NB4 (cell line): ENCODE data around the gene NOS2.
"Not testable (repeated sequence)": the region's sequence is repeated elsewhere in the genome, so short reads cannot be mapped to it uniquely, and the experiment has no call there.

Source experiments
- DNase-seq: peaks from one replicate; pipeline ENCODE4 v3.0.0; 2010; ENCODE audit warnings: low read depth
- H3K4me3 ChIP-seq: one replicate; pipeline ENCODE4 v1.5.1; 2011; ENCODE audit warnings: mild to moderate bottlenecking, low read depth, low read length, moderate library complexity
- CTCF ChIP-seq: IDR thresholded peaks from one replicate; pipeline ENCODE4 v1.5.1; 2012; ENCODE audit warnings: low read depth, low read length
- MAX ChIP-seq: IDR thresholded peaks from 2 replicates; pipeline ENCODE4 v1.6.1; 2011; ENCODE audit warnings: low read depth, low read length
- MYC ChIP-seq: IDR thresholded peaks from 2 replicates; pipeline ENCODE4 v1.6.1; 2011; ENCODE audit warnings: low read depth, low read length
- POLR2A ChIP-seq: IDR thresholded peaks from 2 replicates; pipeline ENCODE4 v1.6.1; 2011; ENCODE audit warnings: mild to moderate bottlenecking; ENCODE audit not compliant: insufficient read length; ENCODE audit errors: extremely low read depth

The NOS2 gene

GRCh38 chr17:27840688-27841087, 40.4 kb upstream of the NOS2 start:
- DNase-seq: no peak
- H3K4me3 ChIP-seq: no peak overlapping the region
- no peak for TF ChIP-seq MYC
- TF ChIP-seq MAX: no peak
- TF ChIP-seq POLR2A: no peak
- TF ChIP-seq CTCF: no peak

- not testable (repeated sequence) for H3K4me3 ChIP-seq, DNase-seq
Measured at GRCh38 chr17:27840406-27840678, 40.0 kb upstream of the NOS2 start.

GRCh38 chr17:27839571-27840405, 39.5 kb upstream of the NOS2 start:
- not testable (repeated sequence) for DNase-seq

GRCh38 chr17:27838607-27839006, 38.3 kb upstream of the NOS2 start:
- H3K4me3 ChIP-seq, DNase-seq: not testable (repeated sequence)

More at GRCh38 chr17:27839571-27840405, 39.5 kb upstream of the NOS2 start:
- not testable (repeated sequence) for H3K4me3 ChIP-seq

GRCh38 chr17:27837769-27838168, 37.4 kb upstream of the NOS2 start:
- not testable (repeated sequence) for H3K4me3 ChIP-seq, DNase-seq

- TF ChIP-seq POLR2A: no peak
- TF ChIP-seq MAX: no peak
- TF ChIP-seq CTCF: no peak
- TF ChIP-seq MYC: no peak
- no peak overlapping the region for H3K4me3 ChIP-seq
- DNase-seq: no peak
Measured at GRCh38 chr17:27836651-27837050, 36.3 kb upstream of the NOS2 start.

GRCh38 chr17:27834571-27834970, 34.2 kb upstream of the NOS2 start:
- no peak overlapping the region for H3K4me3 ChIP-seq
- TF ChIP-seq POLR2A (no peak), MAX (no peak), CTCF (no peak), MYC (no peak)
- no peak for DNase-seq

GRCh38 chr17:27832831-27833230, 32.5 kb upstream of the NOS2 start:
- no peak for TF ChIP-seq POLR2A
- no peak for TF ChIP-seq MYC
- TF ChIP-seq MAX: no peak
- TF ChIP-seq CTCF: no peak
- no peak for DNase-seq
- no peak overlapping the region for H3K4me3 ChIP-seq

GRCh38 chr17:27829888-27830287, 29.6 kb upstream of the NOS2 start:
- H3K4me3 ChIP-seq, DNase-seq: not testable (repeated sequence)

- H3K4me3 ChIP-seq, DNase-seq: not testable (repeated sequence)
Measured at GRCh38 chr17:27829143-27829711, 28.9 kb upstream of the NOS2 start.
